KOPT-K1 (cell line): ENCODE data around the gene ISOC2.
"Not testable (repeated sequence)": the region's sequence is repeated elsewhere in the genome, so short reads cannot be mapped to it uniquely, and the experiment has no call there.

ENCODE experiments used
- H3K27ac ChIP-seq: fragments of 200-600 bp; sonication (generic); 2 replicates; pipeline ENCODE4 v1.5.1; 2016; ENCODE audit warnings: antibody characterized with exemption, mild to moderate bottlenecking, low read depth, low read length; ENCODE audit not compliant: poor library complexity, severe bottlenecking
- H3K36me3 ChIP-seq: fragments of 200-600 bp; sonication (generic); 2 replicates; pipeline ENCODE4 v1.5.1; 2017; ENCODE audit warnings: antibody characterized with exemption, mild to moderate bottlenecking, low read length, moderate library complexity; ENCODE audit not compliant: insufficient read depth
- H3K9me3 ChIP-seq: fragments of 200-600 bp; sonication (generic); 2 replicates; pipeline ENCODE4 v1.5.1; 2017; ENCODE audit warnings: antibody characterized with exemption, low read length, mild to moderate bottlenecking; ENCODE audit not compliant: insufficient read depth, poor library complexity, severe bottlenecking

ISOC2 gene

GRCh38 chr19:55461259-55461973 is at the start of gene ISOC2:
Gene ISOC2, minus strand, starts transcription at chr19:55461642. Its CDS starts 5,156 bp downstream, at chr19:55456486.
- Histone ChIP-seq H3K36me3 (no peaks in the 10 kb centered on the region), H3K9me3 (no peaks in the 10 kb centered on the region), H3K27ac (peak within 1 kb of the TSS; percentile 85)

GRCh38 chr19:55508120-55508519 is 46.7 kb upstream of the ISOC2 start:
- Histone ChIP-seq H3K9me3 (no peaks in the 10 kb centered on the region), H3K36me3 (no peaks in the 10 kb centered on the region), H3K27ac (no peak overlapping the region)

- Histone ChIP-seq H3K9me3 (no peaks in the 10 kb centered on the region), H3K27ac (no peak overlapping the region), H3K36me3 (no peaks in the 10 kb centered on the region)
Observed at GRCh38 chr19:55504981-55505380, 43.5 kb upstream of the ISOC2 start.

GRCh38 chr19:55504252-55504603 is 42.8 kb upstream of the ISOC2 start:
- H3K36me3 ChIP-seq = no peaks in the 10 kb centered on the region
- H3K27ac ChIP-seq = no peak overlapping the region
- H3K9me3 ChIP-seq = no peaks in the 10 kb centered on the region

- Histone ChIP-seq H3K36me3 (no peaks in the 10 kb centered on the region), H3K9me3 (no peaks in the 10 kb centered on the region), H3K27ac (peak overlapping the region; percentile 45)
Observed at GRCh38 chr19:55503502-55504251, 42.2 kb upstream of the ISOC2 start.

- H3K36me3 ChIP-seq = no peaks in the 10 kb centered on the region
- peak overlapping the region; percentile 45 for H3K27ac ChIP-seq
- no peaks in the 10 kb centered on the region for H3K9me3 ChIP-seq
Observed at GRCh38 chr19:55503157-55503501, 41.7 kb upstream of the ISOC2 start.

GRCh38 chr19:55502197-55502952 is 40.9 kb upstream of the ISOC2 start:
- H3K36me3 ChIP-seq = no peaks in the 10 kb centered on the region
- H3K27ac ChIP-seq = no peak overlapping the region
- H3K9me3 ChIP-seq = no peaks in the 10 kb centered on the region

- H3K9me3 ChIP-seq = no peaks in the 10 kb centered on the region
- no peaks in the 10 kb centered on the region for H3K36me3 ChIP-seq
- H3K27ac ChIP-seq = no peak overlapping the region
Observed at GRCh38 chr19:55500368-55500952, 39.0 kb upstream of the ISOC2 start.

- Histone ChIP-seq H3K27ac (no peak overlapping the region), H3K9me3 (no peaks in the 10 kb centered on the region), H3K36me3 (no peaks in the 10 kb centered on the region)
Observed at GRCh38 chr19:55498246-55498840, 36.9 kb upstream of the ISOC2 start.

- H3K9me3 ChIP-seq = no peaks in the 10 kb centered on the region
- no peak overlapping the region for H3K27ac ChIP-seq
- H3K36me3 ChIP-seq = no peaks in the 10 kb centered on the region
Observed at GRCh38 chr19:55497763-55498162, 36.3 kb upstream of the ISOC2 start.

GRCh38 chr19:55496820-55497219 is 35.4 kb upstream of the ISOC2 start:
- not testable (repeated sequence) for H3K27ac ChIP-seq, H3K9me3 ChIP-seq, H3K36me3 ChIP-seq

GRCh38 chr19:55495646-55496349 is 34.4 kb upstream of the ISOC2 start:
- Histone ChIP-seq H3K36me3 (no peaks in the 10 kb centered on the region), H3K27ac (no peak overlapping the region)

GRCh38 chr19:55494172-55494761 is 32.8 kb upstream of the ISOC2 start:
- H3K36me3 ChIP-seq = no peaks in the 10 kb centered on the region

More at GRCh38 chr19:55495646-55496349, 34.4 kb upstream of the ISOC2 start:
- no peaks in the 10 kb centered on the region for H3K9me3 ChIP-seq

GRCh38 chr19:55493645-55494171 is 32.3 kb upstream of the ISOC2 start:
- Histone ChIP-seq H3K27ac (no peak overlapping the region), H3K9me3 (no peaks in the 10 kb centered on the region), H3K36me3 (no peaks in the 10 kb centered on the region)

More at GRCh38 chr19:55494172-55494761, 32.8 kb upstream of the ISOC2 start:
- H3K9me3 ChIP-seq = no peaks in the 10 kb centered on the region
- H3K27ac ChIP-seq = no peak overlapping the region
